GM10266 (cell line): ENCODE results near the gene KRTAP4-11.
"Not testable (repeated sequence)": the region's sequence is repeated elsewhere in the genome, so short reads cannot be mapped to it uniquely, and the experiment has no call there.

Source experiments
- DNase-seq: peaks from one replicate; pipeline ENCODE4 v3.0.0; 2012; ENCODE audit errors: extremely low spot score
- TF ChIP-seq, protein P1 (sequence below): IDR thresholded peaks from 2 replicates; pipeline ENCODE4 v1.5.1; 2012; ENCODE audit warnings: mild to moderate bottlenecking, low read depth; ENCODE audit not compliant: control insufficient read depth, insufficient read depth; ENCODE audit errors: missing control alignments

Gene KRTAP4-11

GRCh38 chr17:41117846-41118386 lies at the start of gene KRTAP4-11:
Gene KRTAP4-11 (minus strand): TSS chr17:41118373. CDS start chr17:41118315, 58 bp downstream.
- DNase-seq, result not testable (repeated sequence)

GRCh38 chr17:41167561-41167960 lies 49.4 kb upstream of the KRTAP4-11 start:
- no peak for DNase-seq
- TF ChIP-seq, protein P1, sequence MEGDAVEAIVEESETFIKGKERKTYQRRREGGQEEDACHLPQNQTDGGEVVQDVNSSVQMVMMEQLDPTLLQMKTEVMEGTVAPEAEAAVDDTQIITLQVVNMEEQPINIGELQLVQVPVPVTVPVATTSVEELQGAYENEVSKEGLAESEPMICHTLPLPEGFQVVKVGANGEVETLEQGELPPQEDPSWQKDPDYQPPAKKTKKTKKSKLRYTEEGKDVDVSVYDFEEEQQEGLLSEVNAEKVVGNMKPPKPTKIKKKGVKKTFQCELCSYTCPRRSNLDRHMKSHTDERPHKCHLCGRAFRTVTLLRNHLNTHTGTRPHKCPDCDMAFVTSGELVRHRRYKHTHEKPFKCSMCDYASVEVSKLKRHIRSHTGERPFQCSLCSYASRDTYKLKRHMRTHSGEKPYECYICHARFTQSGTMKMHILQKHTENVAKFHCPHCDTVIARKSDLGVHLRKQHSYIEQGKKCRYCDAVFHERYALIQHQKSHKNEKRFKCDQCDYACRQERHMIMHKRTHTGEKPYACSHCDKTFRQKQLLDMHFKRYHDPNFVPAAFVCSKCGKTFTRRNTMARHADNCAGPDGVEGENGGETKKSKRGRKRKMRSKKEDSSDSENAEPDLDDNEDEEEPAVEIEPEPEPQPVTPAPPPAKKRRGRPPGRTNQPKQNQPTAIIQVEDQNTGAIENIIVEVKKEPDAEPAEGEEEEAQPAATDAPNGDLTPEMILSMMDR, result no peak

- no peak for DNase-seq
- TF ChIP-seq, protein P1, result no peak
Observed at GRCh38 chr17:41163828-41164227, 45.7 kb upstream of the KRTAP4-11 start.

DNA sequence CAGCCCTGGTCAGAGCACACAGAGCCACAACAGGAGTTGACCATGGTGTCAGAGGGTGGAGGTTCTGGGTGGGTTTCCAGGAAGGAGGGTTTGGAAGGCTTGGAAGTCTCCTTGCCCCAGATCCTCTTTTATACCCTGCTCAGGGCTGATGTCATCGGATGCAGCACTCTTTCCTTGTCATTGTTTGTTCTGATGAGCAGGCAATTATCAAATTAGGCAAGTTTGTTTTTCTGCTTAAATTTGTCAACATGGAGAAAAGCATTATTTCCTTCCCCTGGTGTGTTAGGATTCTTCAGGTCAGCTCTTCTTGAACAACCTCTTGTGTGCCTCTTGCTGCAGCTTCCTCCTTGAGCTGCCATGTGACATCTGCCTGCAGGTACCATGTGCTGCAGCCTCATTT lies 42.5 kb upstream of the KRTAP4-11 start, which contains the start of gene KRTAP4-4:
KRTAP4-4 (minus strand) TSS at position 101 of the 400 bp plus-strand sequence; CDS start at position 44, 57 bp downstream.
- DNase-seq, result no peak
- TF ChIP-seq, protein P1, result no peak

- not testable (repeated sequence) for DNase-seq
Observed at GRCh38 chr17:41160190-41160589, 42.0 kb upstream of the KRTAP4-11 start.

DNA sequence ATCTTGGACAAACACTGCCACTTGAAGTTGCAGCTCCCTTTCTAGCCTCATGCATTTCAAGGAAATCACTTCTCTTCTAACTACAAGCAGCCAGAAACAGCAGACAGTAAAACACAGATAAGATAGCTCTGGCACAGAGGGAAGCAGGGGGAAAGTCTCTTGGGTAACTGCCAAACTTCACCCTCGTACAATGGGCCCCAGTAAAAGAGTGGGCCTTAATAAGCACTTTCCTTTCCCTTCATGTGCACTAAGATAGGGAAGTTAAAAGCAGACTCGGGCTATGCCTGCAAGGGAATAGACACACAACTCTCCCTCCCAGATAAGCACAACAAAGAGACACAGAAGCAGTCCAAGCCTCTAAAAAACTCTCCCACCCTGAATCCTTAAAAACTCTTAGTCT lies 35.7 kb upstream of the KRTAP4-11 start:
- TF ChIP-seq, protein P1, result no peak
- no peak for DNase-seq

DNA sequence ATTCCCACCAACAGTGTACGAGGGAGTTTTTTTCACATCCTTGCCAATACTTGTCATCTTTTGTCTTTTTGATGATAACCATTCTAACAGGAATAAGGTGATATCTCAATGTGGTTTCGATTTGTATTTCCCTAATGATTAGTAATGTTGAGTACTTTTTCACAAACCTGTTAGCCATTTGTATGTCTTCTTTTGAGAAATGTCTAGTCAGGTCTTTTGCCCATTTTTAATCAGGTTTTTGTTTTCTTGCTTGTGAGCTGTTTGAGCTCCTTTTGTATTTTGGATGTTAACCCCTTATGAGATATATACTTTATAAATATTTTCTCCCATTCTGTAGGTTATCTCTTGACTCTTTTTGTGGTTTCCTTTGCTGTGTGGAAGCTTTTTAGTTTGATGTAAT lies 33.4 kb upstream of the KRTAP4-11 start:
- TF ChIP-seq, protein P1, result no peak
- DNase-seq, result no peak

DNA sequence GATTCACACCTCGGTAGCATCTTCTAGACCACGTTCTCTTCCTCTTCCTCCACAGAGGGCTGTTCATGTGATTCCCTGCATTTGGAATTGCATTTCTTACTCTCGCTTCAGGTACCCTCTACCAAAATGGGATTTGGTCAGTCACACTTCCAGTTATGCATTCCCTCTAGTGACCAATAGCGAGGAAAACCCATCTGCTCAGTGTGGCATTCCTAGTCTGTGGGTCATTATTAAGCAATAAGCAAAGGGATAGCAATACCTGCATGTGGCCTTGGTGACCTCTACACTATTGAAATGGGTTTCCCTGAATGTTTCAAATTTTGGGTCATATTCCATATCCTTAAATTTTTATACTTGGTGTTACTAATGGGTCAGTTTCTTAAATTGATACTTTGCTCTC lies 31.9 kb upstream of the KRTAP4-11 start:
- TF ChIP-seq, protein P1, result no peak
- no peak for DNase-seq
